Measurements from ENCODE around the gene GPHN. TPM values are rescaled to one million over a fixed set of nuclear protein-coding genes. Genes with fewer than 3 reads are reported as not detected.

The GPHN gene
- total and polyA plus RNA-seq, 2 of the 8 experiments (the other 6 are each of a cell fraction or from before 2014, with no cell fraction given) = 6.0 to 16.0 TPM

DNA sequence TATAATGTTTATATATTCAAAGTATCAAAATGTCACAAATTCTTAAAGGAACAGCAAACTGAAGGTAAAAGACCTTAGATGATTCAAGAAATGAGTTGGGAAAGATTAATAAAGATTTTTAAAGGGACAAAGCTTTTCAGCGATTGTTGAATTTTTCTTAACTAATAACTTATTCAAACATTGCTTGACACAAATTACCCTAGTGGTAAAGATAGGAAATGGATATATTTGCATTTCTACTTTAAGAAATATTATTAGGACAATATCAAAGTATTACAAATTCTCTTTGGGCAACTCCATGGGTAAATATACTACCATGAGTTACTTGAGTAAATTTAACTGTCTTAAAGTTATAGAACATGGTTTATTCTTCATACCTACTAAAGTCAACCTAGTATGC lies 415.3 kb downstream of the GPHN start:
- no peak for DNase-seq (ENCODE audit: low read depth in 1 of 2, low spot score in 2 of 2)
- FAIRE-seq = no peak
- Histone ChIP-seq H2BK120ac (replicated peaks; ENCODE audit: low read depth, low read length) (no peak overlapping the region), H2AK5ac (ENCODE audit: low read depth, low read length) (no peak overlapping the region), H4K20me1 (replicated peaks in 1 of 2; ENCODE audit: control insufficient read depth in 1 of 2, insufficient read depth in 2 of 2, low read length in 2 of 2) (no peaks in the 10 kb centered on the region), H3K27ac (ENCODE audit: low read depth, low read length) (no peak overlapping the region), H2BK20ac (ENCODE audit: low read length) (no peak overlapping the region), H3K4me3 (ENCODE audit: extremely low read depth in 1 of 4, insufficient read depth in 2 of 4, low read depth in 3 of 4, low read length in 4 of 4) (no peak overlapping the region), H2BK5ac (ENCODE audit: low read depth, low read length) (no peak overlapping the region), H4K91ac (replicated peaks; ENCODE audit: insufficient read length, low read length) (no peak overlapping the region), H3K79me1 (ENCODE audit: low read depth, low read length) (no peaks in the 10 kb centered on the region), H3K23me2 (ENCODE audit: low read depth, low read length) (no peaks in the 10 kb centered on the region), H3K23ac (ENCODE audit: insufficient read length) (no peak overlapping the region), H3K27me3 (replicated peaks in 1 of 4; ENCODE audit: control insufficient read depth in 3 of 4, extremely low read depth in 1 of 4, insufficient read depth in 3 of 4, low read length in 3 of 4) (no peaks in the 10 kb centered on the region), H3K79me2 (ENCODE audit: control insufficient read depth in 1 of 2, insufficient read depth in 2 of 2, low read length in 2 of 2) (no peaks in the 10 kb centered on the region), H2AFZ (ENCODE audit: low read length) (no peak overlapping the region), H4K8ac (ENCODE audit: extremely low read depth, insufficient read depth, low read length) (no peak overlapping the region), H2BK15ac (ENCODE audit: low read length) (no peak overlapping the region), H3K56ac (replicated peaks; ENCODE audit: insufficient read length, low read depth, low read length) (no peak overlapping the region), H4K5ac (ENCODE audit: insufficient read length, low read depth, low read length) (no peak overlapping the region), H3K14ac (ENCODE audit: insufficient read length) (no peak overlapping the region), H2BK12ac (ENCODE audit: low read depth, low read length) (no peak overlapping the region), H3K9ac (replicated peaks in 1 of 4; ENCODE audit: extremely low read depth in 1 of 4, low read depth in 3 of 4, low read length in 3 of 4) (no peak overlapping the region), H3K18ac (ENCODE audit: extremely low read depth, low read length) (no peak overlapping the region), H3K4me1 (replicated peaks in 1 of 4; ENCODE audit: control insufficient read depth in 3 of 4, insufficient read depth in 4 of 4, low read length in 3 of 4) (no peaks in the 10 kb centered on the region), H3K4me2 (ENCODE audit: insufficient read depth in 1 of 2, low read depth in 2 of 2, low read length in 2 of 2) (no peak overlapping the region), H3K36me3 (ENCODE audit: control insufficient read depth in 2 of 4, insufficient read depth in 4 of 4, low read length in 3 of 4) (0 out of 8 replicates have a peak, but pooled peaks cover 0 to 2% (median 0%) of the 10 kb centered on the region in 4 experiments), H3K4ac (replicated peaks; ENCODE audit: insufficient read length, low read depth, low read length) (no peak overlapping the region), H3K9me3 (ENCODE audit: insufficient read depth in 2 of 2, low read depth in 1 of 2, low read length in 1 of 2) (no peaks in the 10 kb centered on the region)
- WGBS, 2 experiments (ENCODE audit: extremely low coverage in 1 of 2, insufficient coverage in 1 of 2, insufficient read length in 1 of 2, insufficient replicate concordance in 2 of 2, low coverage in 1 of 2, low lambda C conversion rate in 2 of 2, missing lambda C conversion rate in 1 of 2) = 83% methylated on average over 1 of the region's 1 CpG; no CpG with 5 or more reads in 1 of the 2 experiments
- ChIA-PET CTCF (ENCODE audit: partially characterized antibody) (interaction anchor here (1.2 kb wide), 1 partner anchor 195 kb away, joined by 3 read pairs; no protein-coding TSS in a partner anchor), POLR2A (ENCODE audit: partially characterized antibody) (no interaction called here)
- TF ChIP-seq SIN3A (conservative IDR thresholded peaks at IDR 0.05 in 1 of 2, IDR thresholded peaks at IDR 0.05 in 1 of 2; ENCODE audit: low read depth in 1 of 2, low read length in 2 of 2) = no peak
- TF ChIP-seq CEBPB (IDR thresholded peaks at IDR 0.05; ENCODE audit: low read depth, low read length) = no peak
- no peak for TF ChIP-seq TCF12 (IDR thresholded peaks at IDR 0.05; ENCODE audit: low read depth, low read length)
- TF ChIP-seq POLR2A (IDR thresholded peaks at IDR 0.05; ENCODE audit: control extremely low read depth in 1 of 2, low read depth in 2 of 2, low read length in 2 of 2) = no peak
- TF ChIP-seq RAD21 (IDR thresholded peaks at IDR 0.05 in 1 of 2, conservative IDR thresholded peaks at IDR 0.05 in 1 of 2; ENCODE audit: low read depth in 2 of 2, low read length in 2 of 2) = no peak
- no peak for TF ChIP-seq NRF1 (IDR thresholded peaks at IDR 0.05; ENCODE audit: low read depth, low read length)
- TF ChIP-seq JUN (IDR thresholded peaks at IDR 0.05; ENCODE audit: low read depth, low read length) = no peak
- no peak for TF ChIP-seq BACH1 (IDR thresholded peaks at IDR 0.05; ENCODE audit: low read length)
- TF ChIP-seq KDM1A (IDR thresholded peaks at IDR 0.05; ENCODE audit: borderline replicate concordance, low read length) = no peak
- TF ChIP-seq RXRA (IDR thresholded peaks at IDR 0.05; ENCODE audit: insufficient read depth, low read depth, low read length) = no peak
- TF ChIP-seq HDAC2 (IDR thresholded peaks at IDR 0.05; ENCODE audit: borderline replicate concordance in 1 of 2, low read depth in 2 of 2, low read length in 2 of 2) = no peak
- TF ChIP-seq EZH2 (IDR thresholded peaks at IDR 0.05; ENCODE audit: low read depth, low read length, severe bottlenecking) = no peak
- TF ChIP-seq GTF2F1 (IDR thresholded peaks at IDR 0.05; ENCODE audit: borderline replicate concordance, low read depth, low read length) = no peak
- TF ChIP-seq POLR2AphosphoS5 (IDR thresholded peaks at IDR 0.05; ENCODE audit: low read depth, low read length) = no peak
- no peak for TF ChIP-seq SUZ12 (IDR thresholded peaks at IDR 0.05; ENCODE audit: low read length)

Measured in H1 (cell line).